Stimulated activated CD4-positive, alpha-beta T cell treated with anti-CD3 and anti-CD28 coated beads, Interleukin-1b, Interleukin-23, amount 100 ng/mL, for 48 hours (primary cell): ENCODE measurements around the gene HOXD1.

Source experiments
- DNase-seq: peaks from one replicate; pipeline ENCODE4 v3.0.0-alpha.2; 2020

HOXD1 gene

GRCh38 chr2:176154576-176155252 is 33.8 kb upstream of the HOXD1 start:
- DNase-seq = no peak

DNA sequence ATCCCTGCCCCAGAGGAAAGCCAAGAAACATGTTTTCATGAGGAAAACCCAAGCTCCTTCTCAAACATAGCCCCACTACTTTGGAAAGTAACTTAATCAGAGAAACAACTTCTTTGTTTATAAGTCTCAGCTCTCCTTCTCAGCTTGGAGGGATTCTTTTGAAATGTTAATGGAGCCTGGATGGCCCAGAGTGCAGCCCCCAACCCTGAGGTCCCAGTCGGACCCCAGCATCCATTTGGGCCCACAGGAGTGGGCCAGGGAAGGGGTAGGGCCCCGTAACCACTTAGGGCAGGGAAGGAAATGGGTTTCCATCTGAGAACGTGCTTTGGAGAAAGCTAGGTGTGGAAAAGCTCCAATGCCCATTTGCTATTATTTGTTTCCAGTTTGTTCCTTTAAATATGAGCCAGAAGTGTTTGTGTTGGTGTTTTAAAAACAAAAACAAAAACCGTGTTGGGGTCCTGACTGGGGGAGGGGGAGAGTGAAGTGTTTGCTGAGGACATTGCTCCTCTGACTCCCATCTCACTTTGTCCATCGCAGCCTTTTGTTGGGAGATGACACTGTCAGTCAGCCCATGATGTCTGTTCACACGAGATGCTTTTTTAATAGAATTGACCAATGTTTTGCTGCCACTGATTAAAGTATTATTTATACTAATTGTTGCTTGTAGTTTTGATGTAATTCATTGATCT is 33.0 kb upstream of the HOXD1 start:
- no peak for DNase-seq

- no peak for DNase-seq
Observed at GRCh38 chr2:176156301-176156806, 32.1 kb upstream of the HOXD1 start.

DNA sequence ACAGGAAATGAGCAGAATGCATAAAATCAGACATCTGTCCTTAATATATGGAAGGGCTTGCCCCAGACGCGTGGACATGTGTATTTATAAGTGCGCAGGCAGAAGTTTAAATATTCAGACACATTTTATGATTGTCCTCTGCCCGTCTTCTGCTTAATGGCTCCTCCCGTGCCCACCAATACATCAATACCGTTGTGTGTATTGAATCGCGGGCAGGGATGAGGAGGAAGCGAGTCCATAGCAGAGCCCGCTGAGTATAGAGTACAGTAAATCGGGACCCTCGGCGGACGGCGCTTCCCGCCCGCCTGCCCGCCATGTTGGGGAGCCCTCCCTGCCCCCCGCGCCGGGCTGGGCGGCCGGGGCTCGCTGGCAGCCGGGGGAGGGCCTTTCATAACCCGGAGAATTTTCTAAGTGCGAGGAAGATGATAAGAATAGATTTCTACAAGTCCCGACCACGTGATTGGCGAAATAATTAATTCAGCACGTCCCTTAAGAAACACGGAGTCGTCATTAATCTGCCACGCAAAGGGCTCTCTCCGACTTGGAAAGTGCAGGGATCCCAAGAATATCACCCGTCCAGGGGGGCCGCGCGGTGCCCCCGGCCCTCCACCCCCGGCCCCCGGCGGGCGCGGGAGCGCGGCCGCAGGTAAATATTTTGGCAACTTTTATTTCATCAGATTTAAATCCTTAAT is 31.5 kb upstream of the HOXD1 start, which contains the start of gene HOXD3:
Gene HOXD3 (plus strand): TSS at position 501 of the 692 bp plus-strand sequence. CDS start 11,808 bp downstream, outside the sequence.
- no peak for DNase-seq

GRCh38 chr2:176157499-176158185 is 30.8 kb upstream of the HOXD1 start:
- no peak for DNase-seq

GRCh38 chr2:176158186-176158591 is 30.3 kb upstream of the HOXD1 start:
- no peak for DNase-seq

DNA sequence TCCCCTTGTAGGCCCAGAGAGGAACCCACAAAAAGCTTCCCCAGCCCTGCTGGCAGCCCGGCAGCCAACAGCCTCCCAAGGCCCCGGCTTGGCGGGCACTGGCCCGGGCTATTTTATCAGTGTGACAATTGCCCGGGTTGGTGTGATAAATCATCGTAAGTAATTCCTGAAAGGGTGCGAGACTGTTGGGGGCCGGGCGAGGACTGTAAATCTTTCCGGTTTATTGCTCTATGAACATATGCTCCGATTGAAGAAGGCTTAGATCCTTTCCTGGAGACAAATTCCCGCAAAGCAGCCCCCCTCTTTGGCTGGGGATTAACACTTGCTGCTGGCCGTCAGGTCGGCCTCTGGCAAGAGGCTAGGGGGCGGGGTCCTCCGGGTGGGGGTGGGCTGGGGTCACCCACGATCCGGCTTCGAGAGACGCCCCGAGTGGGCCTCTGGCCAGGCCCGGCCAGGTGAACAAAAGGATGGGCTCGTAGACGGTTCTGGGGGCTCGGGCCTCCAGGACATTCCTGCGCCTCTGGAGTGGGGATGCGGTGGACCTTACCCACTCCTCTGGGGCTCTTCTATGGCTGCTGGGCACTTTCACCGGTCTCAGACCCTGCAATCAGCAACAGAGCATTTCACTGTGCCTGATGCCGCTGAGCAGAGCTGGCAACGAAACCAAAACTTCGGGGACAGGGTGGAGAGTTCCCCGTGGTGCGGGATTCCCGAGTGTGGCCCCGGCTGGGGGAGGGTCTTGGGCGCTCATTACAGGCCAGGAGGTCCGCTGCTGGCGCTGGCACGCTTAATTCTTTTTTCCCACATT is 29.4 kb upstream of the HOXD1 start:
- no peak for DNase-seq

DNA sequence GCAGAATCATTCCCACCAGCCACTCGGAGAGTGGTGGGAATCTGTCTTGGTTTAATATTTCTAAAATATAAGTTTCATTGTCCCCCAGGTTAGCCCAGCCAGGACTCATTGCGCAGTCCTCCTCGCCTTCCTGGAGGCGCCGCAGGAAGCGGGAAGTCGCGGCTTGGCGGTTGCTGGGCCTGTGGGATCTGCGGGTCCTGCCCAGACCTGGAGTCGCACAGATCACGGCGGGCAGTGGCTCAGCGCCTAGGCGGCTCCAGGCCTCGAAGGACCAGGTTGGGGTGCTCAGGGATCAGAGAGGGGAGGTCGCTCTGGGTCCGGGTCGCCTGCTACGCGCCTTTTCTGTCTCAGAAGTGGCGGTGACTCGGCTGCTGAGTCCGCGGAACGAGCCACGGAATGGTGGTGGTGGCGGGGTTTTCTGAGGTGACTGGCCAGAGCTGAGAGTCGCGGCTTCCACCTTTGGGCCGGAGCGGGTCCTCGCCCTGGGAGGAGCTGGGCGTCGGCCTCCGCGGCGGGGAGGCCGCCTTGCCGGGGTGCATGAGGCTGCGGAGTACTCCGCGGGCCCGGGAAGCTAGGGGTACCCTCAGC is 28.7 kb upstream of the HOXD1 start:
- DNase-seq = no peak

- DNase-seq = no peak
Observed at GRCh38 chr2:176160251-176160985, 28.1 kb upstream of the HOXD1 start.

DNA sequence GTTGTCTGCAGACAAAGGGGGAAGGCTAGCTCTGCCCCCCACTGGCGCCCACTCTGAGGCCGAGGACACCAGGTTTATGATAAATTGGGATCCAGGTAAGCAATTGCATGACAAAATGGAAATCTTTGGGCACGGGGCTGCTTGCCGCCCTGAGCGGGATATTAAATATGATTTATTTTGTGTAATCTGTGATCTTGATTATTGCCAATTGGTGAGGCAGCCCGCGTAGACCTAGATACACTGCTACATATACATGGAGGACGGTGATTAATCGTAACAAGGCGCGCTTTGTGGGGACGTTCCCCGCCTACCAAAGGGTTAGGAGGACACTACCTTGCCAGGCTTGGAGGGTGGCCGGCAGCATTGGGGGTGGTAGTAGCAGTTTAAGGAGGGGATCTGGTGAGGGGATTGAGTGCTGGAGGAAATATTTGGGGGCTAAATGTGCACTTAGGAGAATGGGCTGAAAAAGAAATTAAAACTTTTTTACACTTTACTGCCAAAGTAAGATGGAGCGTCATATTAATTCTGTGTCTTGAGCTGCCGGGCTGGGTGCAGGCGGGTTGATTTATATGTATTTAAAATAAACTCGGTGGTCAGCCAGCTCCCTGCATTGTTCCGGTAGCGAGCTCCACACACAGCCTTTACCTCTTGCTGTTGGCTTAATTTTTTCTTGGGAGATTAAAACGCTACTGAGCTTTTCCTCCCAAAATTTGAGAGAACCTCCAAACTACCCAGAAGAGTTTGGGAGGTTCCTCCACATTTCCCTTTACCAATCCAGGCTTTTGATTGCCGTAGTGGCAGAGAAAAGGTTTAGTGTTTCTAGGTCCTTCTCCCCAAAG is 27.3 kb upstream of the HOXD1 start:
- DNase-seq = no peak

GRCh38 chr2:176161825-176162626 is 26.4 kb upstream of the HOXD1 start:
- DNase-seq = no peak

DNA sequence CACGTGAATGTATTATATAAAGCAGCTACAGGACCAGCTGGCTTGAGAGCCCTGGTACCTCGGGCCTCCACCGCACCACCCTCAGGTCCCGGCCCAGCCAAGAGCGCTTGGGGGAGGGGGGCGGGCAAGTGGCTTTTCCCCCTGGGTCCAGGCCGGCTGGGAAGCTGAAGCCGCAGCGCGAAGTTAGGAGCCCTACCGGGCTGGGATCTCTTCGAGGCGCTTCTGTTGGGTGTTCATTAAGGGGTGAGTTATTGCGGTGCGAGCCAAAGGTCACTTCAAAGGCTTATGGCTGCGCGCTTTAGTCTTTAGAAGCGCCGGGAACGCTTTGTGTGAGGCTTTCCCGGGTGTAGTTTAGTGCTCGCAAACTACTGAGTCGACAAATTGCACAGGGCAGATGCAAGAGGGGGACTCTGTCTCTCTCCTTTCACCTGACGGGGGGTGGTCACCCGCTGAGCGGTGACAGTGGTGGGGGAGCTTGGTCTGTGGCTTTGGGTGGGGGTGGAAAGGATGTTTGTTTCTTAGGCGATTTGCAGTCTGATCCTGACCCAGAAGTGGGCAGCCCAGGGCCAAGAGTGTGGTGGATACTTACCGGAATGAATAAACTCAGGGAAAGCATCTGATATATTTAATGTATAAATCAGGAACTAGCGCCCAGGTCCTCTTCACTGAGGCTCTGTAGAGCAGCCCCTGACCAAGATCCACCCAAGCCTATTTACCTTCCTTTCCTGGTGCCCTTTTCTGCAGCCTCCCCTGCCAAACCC is 25.4 kb upstream of the HOXD1 start:
- DNase-seq = no peak

DNA sequence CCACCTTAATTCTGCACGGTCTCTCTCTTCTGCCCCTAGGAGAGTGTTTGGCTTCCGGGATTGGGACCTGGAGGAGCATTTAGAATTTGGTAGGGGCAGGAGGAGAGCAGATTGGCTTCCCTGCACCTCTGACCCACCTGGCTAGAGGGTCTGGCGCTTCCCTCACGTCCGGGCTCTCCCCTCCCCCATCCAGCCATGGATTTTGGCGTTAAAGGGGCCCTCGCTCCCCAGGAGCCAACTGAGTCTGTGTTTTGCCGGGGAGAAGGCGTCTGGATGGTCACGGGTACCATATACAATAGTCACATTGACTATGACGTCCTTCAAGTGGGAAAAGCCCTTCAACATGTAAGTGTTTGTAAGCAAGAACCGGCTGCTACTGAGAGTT is 24.8 kb upstream of the HOXD1 start:
- DNase-seq = no peak

DNA sequence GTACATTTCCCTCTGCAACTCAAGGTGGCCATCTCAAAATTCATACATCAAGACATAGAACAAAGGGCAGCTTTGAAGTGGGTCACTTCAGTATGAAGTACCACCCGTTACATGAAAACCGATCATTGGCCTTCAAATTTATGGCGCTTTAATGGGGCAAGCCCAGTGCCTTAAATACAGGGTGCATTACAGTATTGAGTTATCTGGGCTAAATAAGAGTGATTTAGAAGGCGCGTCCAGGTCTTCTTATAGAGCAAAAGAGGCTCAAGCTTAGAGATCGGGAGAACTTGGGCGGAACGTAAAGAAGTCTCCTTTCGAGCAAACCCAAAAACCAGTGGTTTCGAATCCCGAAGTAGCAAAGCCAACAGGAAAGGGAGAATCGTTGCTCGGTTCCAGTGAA is 24.3 kb upstream of the HOXD1 start:
- DNase-seq = no peak

DNA sequence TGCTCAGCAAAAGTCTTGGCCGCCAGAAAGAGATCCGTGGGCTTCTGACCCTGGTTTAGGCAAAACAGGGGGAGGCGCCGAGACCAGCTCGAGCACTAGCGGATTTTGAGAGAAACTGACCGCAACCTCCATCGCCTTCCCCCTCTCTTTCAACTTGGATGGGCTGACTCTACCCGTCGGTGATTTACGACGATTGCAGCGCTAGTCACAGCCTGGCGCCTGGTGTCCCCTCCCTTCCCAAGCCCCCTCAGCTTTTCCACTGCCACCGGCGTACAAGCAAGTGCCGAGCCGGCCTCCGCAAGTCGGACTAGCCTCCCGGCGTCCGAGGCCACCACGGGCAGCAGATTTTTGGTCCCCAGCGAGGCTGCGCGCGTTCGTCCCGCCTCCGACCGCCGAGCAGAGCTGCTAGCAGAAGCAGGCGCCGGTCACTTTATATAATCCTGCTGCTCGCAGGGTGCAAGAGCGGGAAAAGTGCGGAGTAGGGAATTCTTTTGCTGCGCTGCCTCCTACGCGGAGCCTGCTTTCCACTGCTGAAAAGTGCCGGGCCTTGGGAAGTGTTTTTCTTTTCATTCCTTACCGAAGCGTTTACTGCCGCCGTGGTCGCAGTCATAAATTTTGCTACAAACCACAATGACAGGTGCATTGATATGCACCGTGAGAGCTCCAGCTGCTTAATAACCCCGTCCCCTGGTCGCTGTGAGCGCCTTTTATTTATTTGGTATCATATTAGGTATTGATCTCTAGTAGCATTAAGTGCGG is 23.7 kb upstream of the HOXD1 start:
- DNase-seq = no peak

DNA sequence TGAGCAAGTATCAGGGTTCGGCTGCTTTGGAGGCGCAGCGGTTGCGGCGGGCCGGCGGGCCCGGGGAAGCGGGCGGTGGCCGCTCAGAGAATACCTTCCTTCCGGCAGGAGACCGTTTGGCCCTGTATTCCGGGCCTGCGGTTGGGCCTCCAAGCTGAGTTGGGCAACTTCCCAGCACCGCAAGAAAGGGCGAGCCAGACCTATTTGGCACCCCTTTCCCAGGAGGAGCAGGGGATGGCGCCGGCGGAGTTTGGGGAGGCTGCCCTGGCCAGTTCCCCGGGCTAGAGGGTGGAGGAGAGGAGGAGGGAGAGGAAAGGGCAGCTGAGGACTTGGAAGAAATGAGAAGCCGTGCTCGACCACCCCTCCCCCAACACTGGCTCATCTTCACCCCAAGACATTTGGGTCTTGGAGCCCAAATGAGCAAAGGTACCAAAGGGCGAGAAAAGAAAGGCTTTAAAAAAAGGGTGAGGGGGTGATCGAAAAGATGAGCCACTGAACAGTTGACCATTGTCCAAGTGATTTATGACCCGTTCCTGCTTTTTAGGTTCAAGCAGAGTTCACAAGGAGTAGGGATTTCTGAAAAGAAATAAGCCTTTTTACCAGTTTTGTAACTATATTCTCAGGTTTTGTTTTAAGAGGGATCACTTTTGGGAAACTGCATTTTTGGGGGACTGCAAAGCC is 23.0 kb upstream of the HOXD1 start:
- DNase-seq = no peak

GRCh38 chr2:176166272-176166671 is 22.2 kb upstream of the HOXD1 start:
- no peak for DNase-seq
